MM.1S (cell line): ENCODE data around the gene CCSER2.

Experiments used
- DNase-seq: peaks from one replicate; pipeline ENCODE4 v3.0.0-alpha.2; 2015
- H2AFZ ChIP-seq: fragments of 300-600 bp; sonication (generic); 2 replicates; pipeline ENCODE4 v1.6.0; 2016; ENCODE audit warnings: antibody characterized with exemption, low read length
- H3F3A ChIP-seq: fragments of 300-600 bp; sonication (generic); 2 replicates; pipeline ENCODE4 v1.6.1; 2016; ENCODE audit warnings: mild to moderate bottlenecking, antibody characterized with exemption, low read length, moderate library complexity, mixed read lengths; ENCODE audit not compliant: insufficient read depth
- H3K27ac ChIP-seq: fragments of 300-600 bp; sonication (generic); 2 replicates; pipeline ENCODE4 v1.5.1; 2016; ENCODE audit warnings: mild to moderate bottlenecking, low read length
- H3K27me3 ChIP-seq: fragments of 300-600 bp; sonication (generic); replicated peaks from 2 replicates; pipeline ENCODE4 v1.6.0; 2016; ENCODE audit warnings: low read length; ENCODE audit not compliant: insufficient read depth
- H3K36me3 ChIP-seq: fragments of 300-600 bp; sonication (generic); replicated peaks from 2 replicates; pipeline ENCODE4 v1.6.1; 2016; ENCODE audit warnings: mild to moderate bottlenecking, low read length, mixed read lengths; ENCODE audit not compliant: insufficient read depth
- H3K4me1 ChIP-seq: fragments of 300-600 bp; sonication (generic); 2 replicates; pipeline ENCODE4 v1.6.1; 2016; ENCODE audit warnings: low read length, mixed read lengths
- H3K4me2 ChIP-seq: fragments of 300-600 bp; sonication (generic); 2 replicates; pipeline ENCODE4 v1.6.0; 2016; ENCODE audit warnings: low read depth, low read length
- H3K4me3 ChIP-seq: fragments of 300-600 bp; sonication (generic); 2 replicates; pipeline ENCODE4 v1.5.1; 2016; ENCODE audit warnings: low read length, mixed read lengths
- H3K79me2 ChIP-seq: fragments of 300-600 bp; sonication (generic); 2 replicates; pipeline ENCODE4 v1.6.1; 2016; ENCODE audit warnings: mixed run types, low read length, mixed read lengths
- H3K9ac ChIP-seq: fragments of 300-600 bp; sonication (generic); 2 replicates; pipeline ENCODE4 v1.6.1; 2016; ENCODE audit warnings: low read length, mixed read lengths
- H3K9me2 ChIP-seq: fragments of 300-600 bp; sonication (generic); replicated peaks from 2 replicates; pipeline ENCODE4 v1.6.1; 2016; ENCODE audit warnings: mild to moderate bottlenecking, low read length, mixed read lengths; ENCODE audit not compliant: insufficient read depth
- H3K9me3 ChIP-seq: fragments of 300-600 bp; sonication (generic); replicated peaks from 2 replicates; pipeline ENCODE4 v1.6.1; 2016; ENCODE audit warnings: mild to moderate bottlenecking, low read length, mixed read lengths; ENCODE audit not compliant: insufficient read depth
- H4K20me1 ChIP-seq: fragments of 300-600 bp; sonication (generic); 2 replicates; pipeline ENCODE4 v1.6.1; 2016; ENCODE audit warnings: mild to moderate bottlenecking, low read length, moderate library complexity, mixed read lengths; ENCODE audit not compliant: insufficient read depth
- EZH2 ChIP-seq: fragments of 300-600 bp; sonication (generic); optimal IDR thresholded peaks from 2 replicates; pipeline ENCODE3; 2017; ENCODE audit warnings: low read depth, mild to moderate bottlenecking, antibody characterized with exemption, low read length, mixed read lengths
- EZH2phosphoT487 ChIP-seq: fragments of 300-600 bp; sonication (generic); IDR thresholded peaks from 2 replicates; pipeline ENCODE4 v1.6.1; 2018; ENCODE audit warnings: antibody characterized with exemption, low read length
- TF ChIP-seq, protein P1 (sequence below): fragments of 300-600 bp; sonication (generic); IDR thresholded peaks from 2 replicates; pipeline ENCODE4 v1.5.1; 2016; ENCODE audit warnings: antibody characterized with exemption, low read length, mixed read lengths

The CCSER2 gene

DNA sequence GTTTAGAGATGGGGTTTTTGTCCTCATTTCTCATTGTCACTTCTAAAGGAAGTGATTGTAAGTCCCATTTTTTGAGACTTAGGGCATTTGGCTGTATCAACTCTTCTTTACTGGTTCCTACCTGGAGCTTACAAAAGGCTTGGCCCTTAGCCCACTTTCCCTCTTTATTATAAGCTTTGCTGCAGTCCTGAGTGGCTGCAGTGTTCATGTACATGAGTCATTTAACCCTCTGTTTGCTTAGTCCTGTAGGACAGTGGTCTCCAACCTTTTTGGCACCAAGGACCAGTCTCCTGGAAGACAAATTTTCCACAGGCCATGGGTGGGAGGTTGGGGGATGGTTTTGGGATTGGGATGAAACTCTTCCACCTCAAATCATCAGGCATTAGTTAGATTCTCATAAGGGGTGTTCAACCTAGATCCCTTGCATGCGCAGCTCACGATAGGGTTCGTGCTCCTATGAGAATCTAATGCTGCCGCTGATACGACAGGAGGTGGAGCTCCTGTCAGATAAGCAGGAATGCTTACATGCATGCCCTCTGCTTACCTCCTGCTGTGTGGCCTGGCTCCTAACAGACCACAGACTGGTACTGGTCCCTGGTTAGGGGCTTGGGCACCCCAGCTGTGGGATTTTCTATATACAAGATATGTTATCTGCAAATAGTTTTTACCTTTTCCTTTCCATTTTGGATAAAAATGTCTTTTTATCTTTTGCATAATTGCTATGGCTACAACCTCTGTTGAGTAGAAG, 99.7 kb downstream of the CCSER2 start:
- Histone ChIP-seq H3F3A (peaks cover 18% of the 10 kb centered on the region; the same call in 1 of the 2 replicates), H3K27ac (no peak overlapping the region)
- DNase-seq, result no peak

DNA sequence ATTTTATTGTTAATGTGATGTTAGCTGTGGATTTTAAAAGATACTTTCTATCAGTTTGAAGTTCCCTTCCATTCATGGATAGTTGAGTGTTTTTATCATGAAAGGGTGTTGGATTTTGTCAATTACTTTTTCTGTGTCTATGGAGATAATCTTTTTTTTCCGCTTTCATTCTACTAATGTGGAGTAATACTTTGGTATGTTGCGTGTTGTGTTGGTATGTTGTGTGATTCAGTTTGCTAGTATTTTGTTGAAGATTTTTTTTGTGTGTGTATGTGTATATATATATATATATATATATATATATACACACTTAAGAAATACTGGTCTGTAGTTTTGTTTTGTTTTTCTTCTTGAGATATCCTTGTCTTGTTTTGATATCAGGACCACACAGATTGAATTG, 100.3 kb downstream of the CCSER2 start:
- H3K9me2 ChIP-seq, result no peaks in the 10 kb centered on the region
- TF ChIP-seq EZH2phosphoT487 (no peak), EZH2 (no peak)
- TF ChIP-seq, protein P1, sequence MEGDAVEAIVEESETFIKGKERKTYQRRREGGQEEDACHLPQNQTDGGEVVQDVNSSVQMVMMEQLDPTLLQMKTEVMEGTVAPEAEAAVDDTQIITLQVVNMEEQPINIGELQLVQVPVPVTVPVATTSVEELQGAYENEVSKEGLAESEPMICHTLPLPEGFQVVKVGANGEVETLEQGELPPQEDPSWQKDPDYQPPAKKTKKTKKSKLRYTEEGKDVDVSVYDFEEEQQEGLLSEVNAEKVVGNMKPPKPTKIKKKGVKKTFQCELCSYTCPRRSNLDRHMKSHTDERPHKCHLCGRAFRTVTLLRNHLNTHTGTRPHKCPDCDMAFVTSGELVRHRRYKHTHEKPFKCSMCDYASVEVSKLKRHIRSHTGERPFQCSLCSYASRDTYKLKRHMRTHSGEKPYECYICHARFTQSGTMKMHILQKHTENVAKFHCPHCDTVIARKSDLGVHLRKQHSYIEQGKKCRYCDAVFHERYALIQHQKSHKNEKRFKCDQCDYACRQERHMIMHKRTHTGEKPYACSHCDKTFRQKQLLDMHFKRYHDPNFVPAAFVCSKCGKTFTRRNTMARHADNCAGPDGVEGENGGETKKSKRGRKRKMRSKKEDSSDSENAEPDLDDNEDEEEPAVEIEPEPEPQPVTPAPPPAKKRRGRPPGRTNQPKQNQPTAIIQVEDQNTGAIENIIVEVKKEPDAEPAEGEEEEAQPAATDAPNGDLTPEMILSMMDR, result no peak
- 0 out of 2 replicates have a peak, but pooled peaks cover 3% of the 10 kb centered on the region for H3K79me2 ChIP-seq
- H3K9me3 ChIP-seq, result no peaks in the 10 kb centered on the region
- H3K27me3 ChIP-seq, result no peaks in the 10 kb centered on the region
- H3K4me1 ChIP-seq, result peaks cover 25% of the 10 kb centered on the region
- H3K4me3 ChIP-seq, result no peak overlapping the region
- no peaks in the 10 kb centered on the region for H4K20me1 ChIP-seq
- no peak overlapping the region for H3K27ac ChIP-seq
- H2AFZ ChIP-seq, result no peak overlapping the region
- no peaks in the 10 kb centered on the region for H3K36me3 ChIP-seq
- no peak overlapping the region for H3K9ac ChIP-seq
- DNase-seq, result no peak
- H3F3A ChIP-seq, result peaks cover 18% of the 10 kb centered on the region; the same call in 1 of the 2 replicates
- no peak overlapping the region for H3K4me2 ChIP-seq

More for the DNA sequence above, 99.7 kb downstream of the CCSER2 start:
- Histone ChIP-seq H3K79me2 (0 out of 2 replicates have a peak, but pooled peaks cover 3% of the 10 kb centered on the region), H3K27me3 (no peaks in the 10 kb centered on the region), H3K9ac (no peak overlapping the region), H3K4me2 (no peak overlapping the region), H3K4me3 (no peak overlapping the region), H3K4me1 (peaks cover 25% of the 10 kb centered on the region), H2AFZ (no peak overlapping the region), H4K20me1 (no peaks in the 10 kb centered on the region), H3K36me3 (no peaks in the 10 kb centered on the region), H3K9me2 (no peaks in the 10 kb centered on the region), H3K9me3 (no peaks in the 10 kb centered on the region)
- TF ChIP-seq, protein P1, result no peak
- TF ChIP-seq EZH2 (no peak), EZH2phosphoT487 (no peak)

DNA sequence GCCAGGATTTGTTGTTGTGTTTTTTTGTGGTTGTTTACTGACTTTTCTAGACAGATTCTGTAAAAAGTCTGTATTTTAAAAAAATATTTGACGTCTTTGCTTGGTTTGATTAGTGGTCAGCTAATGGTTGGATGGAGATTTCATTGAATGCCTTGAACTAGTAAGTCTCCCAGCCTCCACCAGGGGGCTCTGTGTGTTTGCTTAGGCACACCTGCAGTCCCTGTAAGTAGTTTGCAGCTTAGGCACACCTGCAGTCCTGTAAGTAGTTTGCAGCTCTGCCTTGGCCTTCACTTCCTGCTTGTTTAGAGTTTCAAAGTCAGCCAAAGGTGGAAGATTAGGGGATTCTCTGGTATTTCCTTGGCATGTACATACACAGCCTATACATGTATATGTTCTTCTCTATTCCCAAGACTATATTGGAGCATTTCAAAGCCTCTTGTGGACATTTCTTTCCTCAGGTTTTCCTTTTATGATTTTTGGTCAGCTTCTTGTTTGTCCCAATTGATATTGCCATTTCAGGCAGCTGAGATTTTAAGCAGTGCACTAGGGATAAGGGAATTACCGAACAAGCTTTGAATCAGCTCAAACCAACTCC, 101.6 kb downstream of the CCSER2 start:
- DNase-seq, result peak; percentile 91
- H3K9me2 ChIP-seq, result no peaks in the 10 kb centered on the region
- H3K4me3 ChIP-seq, result no peak overlapping the region
- H3K27me3 ChIP-seq, result no peaks in the 10 kb centered on the region
- peaks cover 13% of the 10 kb centered on the region for H3K4me1 ChIP-seq
- no peaks in the 10 kb centered on the region for H3K9me3 ChIP-seq
- peaks cover 9% of the 10 kb centered on the region; the same call in 1 of the 2 replicates for H3F3A ChIP-seq
- H3K4me2 ChIP-seq, result no peak overlapping the region
- 0 out of 2 replicates have a peak, but pooled peaks cover 3% of the 10 kb centered on the region for H3K79me2 ChIP-seq
- H3K9ac ChIP-seq, result no peak overlapping the region
- no peak for TF ChIP-seq EZH2phosphoT487
- TF ChIP-seq, protein P1, result peak; percentile 87
- no peak for TF ChIP-seq EZH2
- no peaks in the 10 kb centered on the region for H4K20me1 ChIP-seq
- H3K27ac ChIP-seq, result peak overlapping the region; percentile 16; the same call in 1 of the 2 replicates
- H3K36me3 ChIP-seq, result no peaks in the 10 kb centered on the region
- no peak overlapping the region for H2AFZ ChIP-seq
